Measurements from ENCODE around the gene HIVEP2.

DNA sequence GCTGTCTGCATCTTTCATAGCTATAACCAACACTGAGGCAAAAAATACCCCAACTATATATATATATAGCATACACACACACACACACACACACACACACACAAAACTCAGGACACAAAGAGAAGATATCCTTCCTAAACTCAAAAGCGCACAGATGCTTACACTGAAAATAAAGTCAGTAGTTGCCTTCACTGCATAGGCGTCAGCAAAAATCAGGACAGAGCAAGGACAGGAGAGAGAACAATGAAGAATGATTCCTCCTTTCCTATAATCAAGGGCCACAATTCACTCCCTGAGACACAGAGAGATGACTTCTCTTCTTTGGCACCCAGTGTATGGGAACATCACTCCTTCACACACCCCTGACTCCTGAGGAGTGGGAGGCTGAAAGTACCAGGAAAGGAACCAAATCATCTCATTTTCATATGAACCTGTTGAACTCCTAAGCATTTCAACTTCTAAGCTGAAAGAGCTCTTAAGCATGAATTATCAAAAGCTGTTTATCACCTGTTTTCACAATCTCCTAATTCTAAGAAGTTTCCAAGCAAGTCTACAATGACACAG lies 141.4 kb downstream of the HIVEP2 start:
- no peak for TF ChIP-seq ZNF274 (IDR thresholded peaks at IDR 0.05; ENCODE audit: low read depth, low read length)
- no peak for TF ChIP-seq YY1 (IDR thresholded peaks at IDR 0.05; ENCODE audit: insufficient read depth, insufficient read length)
